ENCODE data around the gene RPTOR.

RPTOR gene

DNA sequence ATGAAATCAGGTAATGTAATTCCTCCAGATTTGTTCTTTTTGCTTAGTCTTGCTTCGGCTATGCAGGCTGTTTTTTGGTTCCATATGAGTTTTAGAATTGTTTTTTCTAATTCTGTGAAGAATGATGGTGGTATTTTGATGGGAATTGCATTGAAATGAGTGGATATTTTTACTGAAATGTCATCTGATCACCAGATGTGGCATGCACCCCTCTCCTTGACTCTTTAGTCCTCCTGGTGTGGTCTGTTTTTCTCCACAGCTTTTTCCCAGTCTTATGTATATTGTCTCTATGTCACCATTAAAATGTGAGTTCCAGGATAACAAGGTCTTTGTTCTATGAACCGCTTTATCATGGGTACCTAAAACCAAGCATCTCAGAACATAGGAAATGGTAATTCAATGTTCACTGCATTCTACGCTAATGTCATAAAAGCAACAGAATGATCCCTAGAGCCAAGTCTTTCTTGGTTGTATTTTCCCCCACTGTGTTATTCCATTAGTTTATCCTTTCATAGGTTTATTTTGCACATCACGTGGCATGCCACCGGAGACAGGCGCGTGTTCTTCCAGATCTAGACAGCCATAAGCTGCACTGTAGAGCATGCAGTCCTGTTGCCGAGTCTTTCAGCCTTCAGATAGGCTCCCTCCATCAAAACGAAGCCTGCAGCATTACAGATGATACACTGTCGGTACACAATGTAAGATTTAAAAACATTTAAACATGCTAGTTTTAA lies 172.5 kb downstream of the RPTOR start:
- H3K9me3 ChIP-seq (ENCODE audit: low read length), result no peaks in the 10 kb centered on the region
- no peaks in the 10 kb centered on the region for H4K20me1 ChIP-seq (ENCODE audit: insufficient read depth, low read length)
- H3K4me1 ChIP-seq (ENCODE audit: insufficient read depth, low read length, severe bottlenecking), result peaks cover 57% of the 10 kb centered on the region
- H3K27ac ChIP-seq (ENCODE audit: low read depth, low read length, poor library complexity, severe bottlenecking), result no peak overlapping the region
- H3F3A ChIP-seq (ENCODE audit: insufficient read depth, low read length), result no peaks in the 10 kb centered on the region
- no peak overlapping the region for H3K9ac ChIP-seq (ENCODE audit: low read length)
- no peak overlapping the region for H2AFZ ChIP-seq (ENCODE audit: low read length)
- H3K36me3 ChIP-seq (ENCODE audit: insufficient read depth, low read length), result no peaks in the 10 kb centered on the region; the same call in 1 of the 2 replicates
- H3K27me3 ChIP-seq (ENCODE audit: insufficient read depth, low read length), result no peaks in the 10 kb centered on the region
- TF ChIP-seq EZH2 (IDR thresholded peaks at IDR 0.05; ENCODE audit: borderline replicate concordance, low read length), result no peak
- TF ChIP-seq, protein P1, sequence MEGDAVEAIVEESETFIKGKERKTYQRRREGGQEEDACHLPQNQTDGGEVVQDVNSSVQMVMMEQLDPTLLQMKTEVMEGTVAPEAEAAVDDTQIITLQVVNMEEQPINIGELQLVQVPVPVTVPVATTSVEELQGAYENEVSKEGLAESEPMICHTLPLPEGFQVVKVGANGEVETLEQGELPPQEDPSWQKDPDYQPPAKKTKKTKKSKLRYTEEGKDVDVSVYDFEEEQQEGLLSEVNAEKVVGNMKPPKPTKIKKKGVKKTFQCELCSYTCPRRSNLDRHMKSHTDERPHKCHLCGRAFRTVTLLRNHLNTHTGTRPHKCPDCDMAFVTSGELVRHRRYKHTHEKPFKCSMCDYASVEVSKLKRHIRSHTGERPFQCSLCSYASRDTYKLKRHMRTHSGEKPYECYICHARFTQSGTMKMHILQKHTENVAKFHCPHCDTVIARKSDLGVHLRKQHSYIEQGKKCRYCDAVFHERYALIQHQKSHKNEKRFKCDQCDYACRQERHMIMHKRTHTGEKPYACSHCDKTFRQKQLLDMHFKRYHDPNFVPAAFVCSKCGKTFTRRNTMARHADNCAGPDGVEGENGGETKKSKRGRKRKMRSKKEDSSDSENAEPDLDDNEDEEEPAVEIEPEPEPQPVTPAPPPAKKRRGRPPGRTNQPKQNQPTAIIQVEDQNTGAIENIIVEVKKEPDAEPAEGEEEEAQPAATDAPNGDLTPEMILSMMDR (IDR thresholded peaks at IDR 0.05; ENCODE audit: low read length), result no peak
- H3K4me3 ChIP-seq (ENCODE audit: low read depth, low read length, poor library complexity, severe bottlenecking), result no peak overlapping the region
- H3K4me2 ChIP-seq (ENCODE audit: low read length), result no peak overlapping the region
- H3K79me2 ChIP-seq (ENCODE audit: insufficient read depth, low read length), result peaks cover 10% of the 10 kb centered on the region
- no peaks in the 10 kb centered on the region for H3K9me2 ChIP-seq (ENCODE audit: low read depth, low read length)

DNA sequence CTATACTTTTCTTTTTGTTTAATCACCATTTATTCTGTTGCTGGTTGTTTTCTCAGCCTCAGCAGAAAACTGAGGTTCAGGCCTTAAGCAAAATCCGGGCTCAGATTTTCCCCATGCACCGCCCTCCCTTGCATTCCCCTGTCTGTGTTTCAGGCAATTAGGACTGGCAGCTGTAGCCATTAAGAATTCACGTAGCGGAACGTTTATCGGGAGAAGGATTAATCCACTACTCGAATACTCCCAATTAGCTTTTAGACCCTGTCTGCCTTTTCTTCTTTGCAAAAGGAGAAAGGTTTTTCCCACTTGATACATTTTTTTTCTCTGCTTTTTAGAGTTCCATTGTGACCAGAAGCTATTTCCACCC lies 173.1 kb downstream of the RPTOR start:
- Histone ChIP-seq H3F3A (ENCODE audit: insufficient read depth, low read length) (no peaks in the 10 kb centered on the region), H3K27ac (ENCODE audit: low read depth, low read length, poor library complexity, severe bottlenecking) (peak overlapping the region; percentile 37), H3K4me2 (ENCODE audit: low read length) (no peak overlapping the region), H3K9ac (ENCODE audit: low read length) (no peak overlapping the region), H3K9me2 (ENCODE audit: low read depth, low read length) (no peaks in the 10 kb centered on the region), H4K20me1 (ENCODE audit: insufficient read depth, low read length) (no peaks in the 10 kb centered on the region), H3K4me1 (ENCODE audit: insufficient read depth, low read length, severe bottlenecking) (peaks cover 57% of the 10 kb centered on the region), H3K9me3 (ENCODE audit: low read length) (no peaks in the 10 kb centered on the region), H2AFZ (ENCODE audit: low read length) (no peak overlapping the region), H3K79me2 (ENCODE audit: insufficient read depth, low read length) (peaks cover 14% of the 10 kb centered on the region), H3K4me3 (ENCODE audit: low read depth, low read length, poor library complexity, severe bottlenecking) (no peak overlapping the region), H3K36me3 (ENCODE audit: insufficient read depth, low read length) (no peaks in the 10 kb centered on the region; the same call in 1 of the 2 replicates), H3K27me3 (ENCODE audit: insufficient read depth, low read length) (no peaks in the 10 kb centered on the region)
- TF ChIP-seq EZH2 (IDR thresholded peaks at IDR 0.05; ENCODE audit: borderline replicate concordance, low read length), result no peak
- TF ChIP-seq, protein P1 (IDR thresholded peaks at IDR 0.05; ENCODE audit: low read length), result no peak

DNA sequence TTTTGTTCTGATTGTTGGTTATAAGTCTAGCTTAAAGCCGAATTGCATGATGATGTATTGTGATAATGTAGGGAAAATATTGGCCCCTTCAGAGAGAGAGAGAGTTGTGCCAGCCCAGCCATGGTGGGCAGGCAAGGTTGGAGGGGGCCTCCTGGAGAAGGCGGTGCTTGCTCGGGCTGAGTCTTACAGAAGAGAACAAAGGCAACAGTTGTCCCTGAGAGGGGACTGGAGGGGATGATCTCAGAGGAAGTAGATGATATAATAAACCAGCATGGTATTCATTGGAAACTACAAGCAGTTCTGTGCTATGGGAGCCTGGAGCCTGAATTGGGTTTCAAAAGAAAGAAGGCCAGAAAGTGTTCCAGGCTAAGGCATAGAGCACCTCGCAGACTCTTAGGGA lies 173.8 kb downstream of the RPTOR start:
- Histone ChIP-seq H3K4me2 (ENCODE audit: low read length) (no peak overlapping the region; the same call in 1 of the 2 replicates), H3K9me3 (ENCODE audit: low read length) (no peaks in the 10 kb centered on the region), H3K27ac (ENCODE audit: low read depth, low read length, poor library complexity, severe bottlenecking) (peak overlapping the region; percentile 37), H2AFZ (ENCODE audit: low read length) (no peak overlapping the region), H4K20me1 (ENCODE audit: insufficient read depth, low read length) (no peaks in the 10 kb centered on the region), H3K4me3 (ENCODE audit: low read depth, low read length, poor library complexity, severe bottlenecking) (no peak overlapping the region), H3K4me1 (ENCODE audit: insufficient read depth, low read length, severe bottlenecking) (peaks cover 58% of the 10 kb centered on the region), H3K36me3 (ENCODE audit: insufficient read depth, low read length) (no peaks in the 10 kb centered on the region), H3K9ac (ENCODE audit: low read length) (no peak overlapping the region; the same call in 1 of the 2 replicates), H3K9me2 (ENCODE audit: low read depth, low read length) (no peaks in the 10 kb centered on the region), H3K79me2 (ENCODE audit: insufficient read depth, low read length) (peaks cover 18% of the 10 kb centered on the region), H3F3A (ENCODE audit: insufficient read depth, low read length) (no peaks in the 10 kb centered on the region), H3K27me3 (ENCODE audit: insufficient read depth, low read length) (no peaks in the 10 kb centered on the region)
- no peak for TF ChIP-seq EZH2 (IDR thresholded peaks at IDR 0.05; ENCODE audit: borderline replicate concordance, low read length)
- TF ChIP-seq, protein P1 (IDR thresholded peaks at IDR 0.05; ENCODE audit: low read length), result no peak

All from OCI-LY1 (cell line).